Frontal cortex (tissue), 4 donors: ENCODE measurements around the gene SUCO. TPM values are rescaled to one million over a fixed set of nuclear protein-coding genes. Genes with fewer than 3 reads are reported as not detected.
"Not testable (repeated sequence)": the region's sequence is repeated elsewhere in the genome, so short reads cannot be mapped to it uniquely, and the experiment has no call there.

Experiments used
- DNase-seq, 2 donors: peaks; one replicate each; pipeline ENCODE4 v3.0.0; 2012; ENCODE audit warnings: low spot score in 2 of 2
- FAIRE-seq: peaks from 2 replicates; lab custom pipeline; 2012; peaks lifted over from hg19 to GRCh38; lab: Jason Lieb, UNC
- total RNA-seq: library from RNA; depleted of rRNA; stranded (reverse); fragments of >200 nt; gene quantifications from one replicate; pipeline ENCODE4 v1.2.3, GENCODE V29; 2014
- donor health status: control.
- donor health status: control.
- donor health status: control.

Gene SUCO
- total RNA-seq, 1 donor from 2014 or later = 77.0 TPM

DNA sequence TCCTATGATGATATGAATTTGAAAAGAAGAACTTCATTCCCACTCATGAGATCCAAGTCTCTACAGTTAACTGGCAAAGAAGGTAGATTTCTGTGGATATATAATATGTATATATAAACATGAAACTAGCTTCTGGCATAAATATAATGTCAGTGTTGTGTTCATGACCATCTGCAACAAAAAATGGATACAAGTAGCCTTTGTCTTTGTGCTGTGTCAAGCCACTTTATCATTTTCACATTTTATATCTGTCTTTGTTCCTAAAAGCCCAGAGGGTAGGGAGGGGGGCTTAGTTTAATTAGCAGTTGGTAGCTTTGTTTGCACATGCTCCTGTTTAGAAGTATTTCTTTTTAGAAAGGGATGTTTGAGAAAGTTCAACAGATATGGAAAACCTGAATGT, 69.8 kb downstream of the SUCO start:
- DNase-seq (no peak), FAIRE-seq (no peak)

DNA sequence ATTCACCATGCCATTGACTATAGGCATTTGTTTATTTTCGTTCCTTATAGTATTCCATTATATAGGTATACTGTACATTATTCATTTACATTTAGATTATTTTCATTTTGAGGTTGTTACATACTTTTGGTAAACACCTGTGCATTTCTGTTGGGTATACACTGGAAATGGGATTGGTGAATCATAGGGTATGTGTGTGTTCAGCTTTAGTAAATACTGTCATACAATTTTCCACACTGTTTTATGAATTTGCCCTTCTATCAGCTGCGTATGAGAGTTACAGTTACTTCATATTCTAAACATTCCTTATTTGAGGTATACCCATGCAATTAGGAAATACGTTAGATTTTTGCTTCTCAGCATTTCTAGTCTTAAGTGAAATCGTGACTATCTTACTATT, 70.9 kb downstream of the SUCO start:
- DNase-seq = no peak

DNA sequence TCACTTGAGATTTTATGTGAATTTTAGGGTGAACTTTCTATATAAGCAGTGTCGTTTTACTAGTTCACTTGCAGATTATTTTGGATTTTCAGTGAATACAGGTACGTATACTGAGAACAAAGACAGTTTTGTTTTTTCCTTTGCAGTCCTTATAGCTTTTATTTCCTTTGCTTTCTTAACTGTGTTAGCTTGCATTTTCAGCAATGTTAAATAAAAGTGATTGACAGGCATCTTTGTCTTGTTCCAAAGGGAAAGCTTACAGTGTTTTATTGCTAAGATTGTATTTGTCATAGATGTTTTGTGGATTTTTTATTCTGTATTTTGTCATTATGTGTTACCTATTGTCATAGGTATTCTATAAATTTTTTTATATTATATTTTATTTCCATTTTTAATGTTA, 72.7 kb downstream of the SUCO start:
- no peak for DNase-seq
- FAIRE-seq = no peak

More for the DNA sequence above, 70.9 kb downstream of the SUCO start:
- FAIRE-seq = no peak

DNA sequence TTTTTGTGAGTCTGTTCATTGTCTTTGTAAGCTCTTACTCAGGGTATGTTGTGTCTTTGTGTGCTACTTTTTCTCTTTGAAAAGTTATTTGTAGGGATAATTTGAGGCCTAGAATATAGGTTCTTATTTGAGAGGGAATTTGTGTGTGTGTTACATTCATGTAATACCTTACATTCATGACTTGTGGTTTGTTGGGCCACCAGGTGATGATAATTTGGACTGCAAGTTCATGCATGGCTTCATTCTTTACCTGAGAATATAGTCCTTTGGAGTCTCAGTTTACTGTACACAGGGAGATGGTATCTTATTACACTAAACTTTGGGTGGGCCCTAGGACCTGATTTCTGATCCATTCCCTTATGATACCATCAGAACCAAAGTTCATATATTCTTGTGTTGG, 74.2 kb downstream of the SUCO start:
- FAIRE-seq = no peak
- DNase-seq = no peak

DNA sequence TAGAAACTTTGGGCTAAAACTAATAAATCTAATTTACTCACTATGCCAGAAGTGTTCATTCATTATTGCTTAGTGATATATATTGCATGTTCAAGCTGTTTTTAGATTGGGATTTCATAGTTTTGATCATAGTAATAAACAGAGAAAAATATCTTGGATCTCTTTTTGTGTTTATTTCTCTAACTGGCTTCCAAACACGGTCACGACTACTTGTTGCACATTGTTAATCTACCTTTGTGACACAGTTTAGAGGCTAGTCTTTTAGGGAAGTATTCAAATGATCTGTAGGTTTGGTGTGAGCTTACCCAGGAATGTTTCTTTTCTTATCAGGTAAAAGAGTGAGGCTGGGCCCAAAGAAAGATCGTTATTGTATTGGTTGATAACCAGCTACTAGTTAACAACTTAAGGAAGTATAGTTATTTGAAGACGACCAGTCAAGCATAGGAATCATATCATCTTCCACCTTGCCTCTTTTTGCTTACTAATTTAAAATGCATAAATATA, 75.2 kb downstream of the SUCO start:
- FAIRE-seq = no peak

DNA sequence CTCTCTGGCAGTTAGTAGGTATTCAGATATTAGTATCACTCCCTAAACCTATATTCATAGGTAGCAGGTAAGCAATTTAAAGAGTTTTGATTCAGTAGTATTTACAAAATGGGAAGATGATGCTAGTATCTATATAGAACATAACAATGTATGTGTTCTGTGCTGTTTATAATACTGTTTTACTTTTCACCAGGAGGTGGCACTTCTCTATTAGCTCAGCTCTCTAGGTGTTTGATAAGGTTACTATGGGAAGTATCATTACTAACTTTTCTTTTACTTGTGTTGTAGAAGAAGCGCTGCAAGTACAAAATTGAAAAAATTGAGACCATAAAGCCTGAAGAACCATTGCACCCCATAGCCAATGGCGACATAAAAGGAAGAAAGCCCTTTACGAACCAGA, 76.6 kb downstream of the SUCO start:
- DNase-seq = no peak
- no peak for FAIRE-seq

More for the DNA sequence above, 75.2 kb downstream of the SUCO start:
- no peak for DNase-seq

DNA sequence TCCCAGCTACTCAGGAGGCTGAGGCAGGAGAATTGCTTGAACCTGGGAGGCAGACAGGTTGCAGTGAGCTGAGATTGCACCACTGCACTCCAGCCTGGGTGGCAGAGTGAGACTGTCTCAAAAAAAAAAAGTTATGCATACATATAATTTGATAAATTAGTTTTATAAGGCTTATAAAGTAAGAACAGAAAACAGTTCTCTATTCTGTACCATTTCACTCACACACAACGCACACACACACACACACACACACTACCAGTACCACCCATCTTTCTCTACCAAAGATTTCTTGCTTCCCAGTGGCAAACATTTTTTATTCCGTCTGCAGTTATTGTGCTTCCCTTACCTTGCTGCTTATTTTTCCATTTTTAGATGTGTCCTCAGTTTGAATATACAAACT, 79.5 kb downstream of the SUCO start:
- DNase-seq (no peak), FAIRE-seq (no peak)

DNA sequence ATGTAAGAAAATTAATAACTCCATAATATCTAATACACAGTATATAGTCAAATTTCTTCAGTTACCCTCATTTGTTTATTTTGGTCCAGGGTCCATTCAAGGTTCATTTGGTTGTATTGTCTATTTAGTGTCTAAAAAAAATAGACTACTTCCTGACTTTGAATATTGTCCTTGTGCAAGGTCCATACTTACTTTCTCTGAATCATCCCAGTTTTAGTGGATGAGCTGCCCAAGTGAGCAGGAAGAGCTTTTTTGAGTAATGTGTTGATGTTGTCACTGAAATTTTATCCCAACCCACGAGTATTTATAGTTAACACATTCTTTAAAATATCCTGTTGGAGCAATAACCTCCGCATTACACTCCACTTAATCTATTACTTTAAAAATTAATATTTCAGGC, 80.3 kb downstream of the SUCO start:
- DNase-seq = no peak
- FAIRE-seq = no peak

DNA sequence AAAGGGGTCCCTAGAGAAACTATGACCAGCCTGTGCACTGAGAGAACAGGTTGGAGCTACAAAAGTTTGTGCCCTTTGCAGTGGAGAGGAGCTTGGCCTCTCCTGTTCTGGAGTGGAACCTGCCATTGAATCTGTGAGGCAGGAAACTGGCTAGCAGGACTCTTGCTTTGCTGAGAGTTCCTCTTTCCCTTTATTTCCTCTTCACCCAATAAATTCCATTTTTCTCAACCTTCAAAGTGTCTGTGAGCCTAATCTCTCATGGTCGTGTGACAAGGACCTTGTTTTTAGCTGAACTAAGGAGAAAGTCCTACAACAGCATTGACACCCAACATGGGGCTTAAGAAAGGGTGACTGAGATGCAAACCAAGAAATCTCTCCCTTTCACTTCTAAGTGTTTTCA, 83.2 kb downstream of the SUCO start:
- FAIRE-seq (no peak), DNase-seq (no peak)

DNA sequence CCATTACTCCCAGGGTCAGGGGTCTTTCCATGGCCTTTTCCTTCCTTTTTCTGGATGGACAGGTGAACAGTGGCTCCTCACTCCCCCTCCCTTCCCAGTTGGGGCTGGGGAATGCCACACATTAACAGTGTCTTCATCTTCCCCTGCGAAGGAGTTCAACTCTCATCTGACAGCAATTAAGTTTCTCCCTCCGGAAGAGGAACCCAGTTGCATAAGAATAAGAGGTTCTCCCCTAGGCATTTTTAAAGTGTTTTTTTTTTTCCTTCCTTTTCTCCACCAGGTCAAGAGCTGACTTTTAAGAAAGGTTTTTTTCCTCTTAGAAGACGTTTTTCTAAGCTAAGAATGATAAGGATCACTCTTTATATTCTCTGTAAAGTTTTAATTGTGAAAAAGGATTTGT, 83.7 kb downstream of the SUCO start:
- FAIRE-seq (no peak), DNase-seq (no peak)

DNA sequence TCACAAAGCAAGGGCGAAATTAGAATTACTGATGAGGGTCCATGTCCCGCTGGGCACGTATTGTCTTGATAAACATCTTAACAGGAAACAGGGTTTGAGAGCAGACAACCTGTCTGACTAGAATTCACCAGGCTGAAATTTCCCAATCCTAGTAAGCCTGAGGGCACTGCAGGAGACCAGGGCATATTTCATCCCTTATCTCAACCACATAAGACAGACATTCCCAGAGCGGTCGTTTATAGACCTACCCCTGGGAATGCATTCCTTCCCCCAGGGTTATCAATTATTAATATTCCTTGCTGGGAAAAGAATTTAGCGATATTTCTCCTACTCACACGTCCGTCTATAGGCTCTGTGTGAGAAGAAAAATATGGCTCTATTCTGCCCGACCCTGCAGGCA, 87.7 kb downstream of the SUCO start:
- DNase-seq, FAIRE-seq: not testable (repeated sequence)

DNA sequence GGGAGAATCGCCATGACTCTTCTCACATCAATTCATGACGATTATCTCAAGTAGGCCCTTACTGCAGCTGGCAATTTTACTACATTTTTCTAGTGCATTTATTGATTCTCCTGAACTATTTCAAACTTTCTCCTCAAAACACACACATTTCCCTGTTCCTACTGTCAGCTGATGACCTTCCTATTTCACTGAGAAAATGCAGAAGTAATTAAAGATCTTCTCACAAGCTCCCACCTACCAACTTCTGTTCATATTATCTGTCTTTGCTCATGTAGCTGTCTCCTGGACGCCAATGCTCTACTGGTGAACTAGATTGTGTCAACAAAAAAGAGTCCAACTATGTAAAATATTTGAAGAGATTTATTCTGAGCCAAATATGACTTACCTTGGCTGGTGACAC, 89.6 kb downstream of the SUCO start:
- FAIRE-seq (no peak), DNase-seq (no peak)

DNA sequence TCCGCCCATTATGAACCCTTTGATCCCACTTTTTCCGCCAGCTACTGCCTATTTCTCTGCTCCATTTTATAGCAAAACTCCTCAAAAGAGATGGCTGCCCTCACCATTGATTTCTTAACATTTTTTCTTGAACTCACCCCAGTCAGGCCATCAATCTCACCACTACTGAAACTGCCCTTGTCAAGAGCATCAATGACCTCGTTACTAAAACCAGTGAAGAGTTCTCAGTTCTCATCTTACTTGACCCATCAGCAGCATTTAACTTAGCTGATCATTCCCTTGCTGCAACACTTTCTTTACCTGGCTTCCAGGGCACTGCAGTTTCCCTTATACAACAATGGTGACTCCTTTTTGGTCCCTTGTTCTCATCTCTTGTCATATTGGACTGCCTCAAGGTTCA, 90.8 kb downstream of the SUCO start:
- no peak for DNase-seq
- FAIRE-seq = no peak

DNA sequence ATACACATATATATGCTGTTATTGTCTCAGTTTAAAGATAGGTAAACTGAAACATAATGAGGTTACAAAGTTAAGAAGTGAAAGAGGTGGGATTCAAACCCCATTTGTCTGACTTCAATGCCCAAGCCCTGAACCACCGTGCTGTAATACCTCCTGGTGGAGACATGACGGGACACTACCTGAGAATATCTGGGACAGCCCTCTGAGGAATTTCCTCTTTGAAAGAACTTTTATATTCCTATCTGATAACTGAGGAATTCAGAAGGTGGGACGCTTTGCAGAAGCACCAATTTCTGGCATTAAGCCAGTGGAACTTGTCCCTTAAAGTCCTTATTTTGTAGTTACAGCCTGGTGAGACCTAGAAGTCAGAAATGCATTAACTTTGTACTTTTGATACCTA, 93.9 kb downstream of the SUCO start:
- FAIRE-seq (no peak), DNase-seq (no peak)

DNA sequence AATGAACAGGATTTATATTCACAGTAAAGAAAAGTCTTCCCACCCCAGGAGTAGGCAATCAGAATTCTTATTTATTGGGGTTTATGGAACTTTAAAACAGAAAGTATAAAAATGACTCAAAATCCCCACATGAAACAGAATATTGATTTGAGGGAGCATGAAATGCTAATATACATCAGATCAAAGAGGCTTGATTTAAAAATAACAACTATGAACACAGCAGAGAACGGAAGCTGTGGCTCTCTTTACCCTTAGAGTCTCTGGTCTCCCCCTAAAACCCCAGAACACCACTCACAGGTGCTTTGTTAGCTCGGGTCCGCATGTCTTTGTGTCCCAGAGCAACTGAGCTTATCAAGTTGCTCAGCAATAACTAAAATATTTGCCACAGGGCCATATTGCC, 94.8 kb downstream of the SUCO start:
- DNase-seq (no peak), FAIRE-seq (no peak)

DNA sequence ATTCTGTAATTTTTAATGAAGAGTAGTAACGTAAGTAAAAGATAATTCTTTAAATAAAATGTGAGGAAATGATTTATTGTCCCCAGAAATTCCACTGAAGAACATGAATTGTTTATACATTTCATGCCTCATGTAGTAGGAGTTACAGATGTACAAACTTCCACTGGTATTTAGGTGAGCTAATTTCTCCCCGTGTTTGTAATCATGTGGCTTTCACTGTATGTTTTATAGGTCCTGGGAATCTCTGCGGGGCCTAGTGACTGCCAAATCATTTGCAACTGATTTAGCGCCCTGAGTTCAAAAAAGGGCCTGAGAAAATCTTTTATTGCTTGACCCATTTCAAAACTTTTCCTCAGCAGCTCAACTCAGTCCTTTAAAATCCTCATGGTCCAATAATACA, 95.5 kb downstream of the SUCO start:
- DNase-seq (no peak), FAIRE-seq (no peak)

DNA sequence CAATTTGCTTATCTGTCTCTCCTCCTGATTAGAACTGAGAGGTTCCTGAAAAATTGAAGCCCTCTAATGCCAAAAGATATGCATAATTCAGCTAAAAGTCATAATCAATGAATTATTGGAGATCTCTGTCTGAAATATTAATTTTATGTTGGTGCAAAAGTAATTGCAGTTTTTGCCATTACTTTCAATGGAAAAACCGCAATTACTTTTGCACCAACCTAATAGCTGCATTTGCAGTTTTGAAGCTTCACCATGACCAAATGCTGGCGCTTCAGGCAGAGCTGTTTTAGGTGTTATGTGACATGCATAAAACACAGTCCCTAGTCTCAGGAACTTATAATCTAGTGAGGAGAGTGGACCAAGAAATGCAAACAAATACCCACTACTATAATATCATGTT, 96.2 kb downstream of the SUCO start:
- DNase-seq (no peak), FAIRE-seq (no peak)

DNA sequence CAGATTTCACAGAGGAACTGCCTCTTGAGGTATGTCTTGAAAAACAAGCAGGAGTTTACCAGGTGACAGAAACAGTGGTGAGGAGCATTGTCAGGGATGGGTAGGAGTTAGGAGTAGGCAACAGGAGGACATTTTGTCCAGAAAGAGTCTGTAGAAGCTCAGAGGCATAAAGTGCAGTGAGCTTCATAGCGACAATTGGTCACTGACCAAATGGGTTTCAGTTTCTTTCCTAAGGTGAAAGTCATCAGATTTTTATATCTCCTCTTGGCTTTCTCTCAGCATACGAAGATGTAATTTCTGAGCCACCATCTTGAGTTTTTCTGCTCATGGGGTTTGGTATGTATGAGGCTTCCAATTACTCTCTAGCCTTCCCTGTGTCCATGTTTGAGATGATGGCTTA, 96.7 kb downstream of the SUCO start:
- DNase-seq = no peak
- no peak for FAIRE-seq

DNA sequence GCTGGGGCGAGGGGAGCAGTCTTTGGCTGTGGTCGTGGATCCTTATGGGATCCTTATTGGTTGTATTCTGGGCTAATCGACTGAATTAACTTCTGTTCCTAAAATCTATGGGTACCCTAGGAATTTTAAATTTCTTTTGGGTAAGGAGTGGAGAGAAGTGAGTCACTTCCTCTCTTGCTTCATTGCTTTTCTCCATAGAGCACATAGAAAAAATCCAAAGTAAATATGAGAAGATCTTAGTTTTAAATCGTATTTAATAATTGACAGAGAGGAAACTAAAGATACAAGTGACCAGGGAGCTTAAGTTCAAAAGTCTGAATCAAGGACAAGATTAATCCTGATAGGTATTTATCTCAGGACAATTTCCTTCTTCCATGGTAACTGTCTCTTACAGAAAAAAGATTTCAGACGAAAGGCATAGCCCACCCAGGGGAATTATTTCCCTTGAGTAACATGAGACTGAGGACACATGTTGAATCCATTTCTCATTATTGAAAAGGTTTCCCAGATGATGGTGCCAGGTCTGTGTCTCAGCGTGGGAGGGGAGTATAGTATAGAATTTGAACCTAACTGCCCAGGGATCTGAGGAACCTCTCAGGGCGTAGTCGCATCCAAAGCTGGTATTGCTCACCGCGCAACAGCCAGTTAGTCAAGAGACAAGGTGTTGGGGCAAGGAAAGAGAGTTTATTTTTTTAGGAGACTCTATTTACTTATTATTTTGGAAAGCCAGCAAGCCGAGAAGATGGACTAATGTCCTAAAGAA, 97.3 kb downstream of the SUCO start:
- no peak for DNase-seq
- FAIRE-seq = no peak

DNA sequence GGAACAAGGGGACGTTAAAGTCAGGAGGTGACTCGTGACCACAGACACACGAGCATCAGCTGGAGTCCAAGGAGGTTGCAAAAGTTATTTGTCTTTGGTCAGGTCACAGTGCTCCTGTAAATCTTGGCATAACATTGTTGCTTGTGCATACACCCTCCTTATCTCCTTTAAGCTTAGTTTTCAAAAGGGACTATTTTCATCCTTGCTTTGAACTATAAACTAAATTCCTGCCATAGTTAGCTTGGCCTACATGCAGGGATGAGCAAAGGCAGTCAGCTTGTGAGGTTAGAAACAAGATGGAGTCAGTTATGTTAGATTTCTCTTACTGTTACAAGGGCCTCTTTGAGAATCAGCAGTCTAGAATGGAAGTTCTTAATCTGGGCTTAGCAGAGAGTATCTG, 97.9 kb downstream of the SUCO start:
- no peak for FAIRE-seq
- no peak for DNase-seq

DNA sequence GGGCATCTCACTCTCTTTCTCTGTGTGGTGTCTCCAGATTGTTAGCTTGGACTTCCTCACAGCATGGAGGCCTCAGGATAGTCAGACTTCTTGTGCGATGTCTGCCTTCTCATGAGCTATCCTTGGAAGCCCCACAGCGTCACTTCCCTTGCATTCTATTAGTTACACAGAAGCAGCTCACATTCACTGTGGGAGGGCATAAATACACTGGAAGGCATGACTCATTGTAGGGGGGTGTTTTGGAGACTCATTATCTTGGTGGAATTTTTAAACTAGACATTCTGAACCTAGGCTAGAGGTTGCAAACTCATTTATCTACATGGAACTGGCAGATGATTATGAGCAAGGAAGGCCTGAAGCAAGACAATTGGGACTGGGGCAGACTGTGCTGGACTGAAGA, 104.6 kb downstream of the SUCO start:
- FAIRE-seq (no peak), DNase-seq (no peak)

DNA sequence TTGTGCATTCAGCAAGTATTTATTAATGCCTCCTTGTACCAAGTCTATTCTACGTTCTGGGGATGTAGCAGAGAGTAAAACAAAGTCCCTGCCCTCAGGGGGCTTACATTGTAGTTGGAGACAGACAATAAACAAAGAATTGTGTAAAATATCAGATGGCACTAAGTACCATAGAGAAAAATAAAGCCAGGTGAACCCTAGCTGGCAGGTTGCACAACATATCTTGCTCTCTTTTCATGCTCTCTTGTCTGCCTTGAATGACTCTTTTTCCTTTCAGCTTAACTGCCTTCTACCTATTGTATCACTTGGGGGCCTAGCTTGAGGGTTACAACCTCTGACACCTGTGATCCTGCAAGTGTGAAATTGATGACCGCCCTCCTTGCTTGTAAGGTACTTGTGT, 105.3 kb downstream of the SUCO start:
- FAIRE-seq (no peak), DNase-seq (no peak)
